Mucosa of descending colon (tissue), 3 donors: ENCODE results near the gene ACOT7. TPM values are rescaled to one million over a fixed set of nuclear protein-coding genes. Genes with fewer than 3 reads are reported as not detected.
"Not testable (repeated sequence)": the region's sequence is repeated elsewhere in the genome, so short reads cannot be mapped to it uniquely, and the experiment has no call there.

Source experiments
- ATAC-seq: fragments of 200-7000 bp; cut with Tn5 transposase; one replicate; pipeline ENCODE4 v1.9.1; 2020; ENCODE audit warnings: mild to moderate bottlenecking, moderate library complexity
- DNase-seq, 3 donors: peaks; one replicate each; pipeline ENCODE4 v3.0.0-alpha.2; 2020
- H3K36me3 ChIP-seq: fragments of 200-600 bp; one replicate; pipeline ENCODE4 v1.8.0; 2021; ENCODE audit warnings: low read depth, mild to moderate bottlenecking
- H3K4me1 ChIP-seq: fragments of 200-600 bp; one replicate; pipeline ENCODE4 v1.8.0; 2021; ENCODE audit warnings: low read depth, mild to moderate bottlenecking
- H3K4me3 ChIP-seq: fragments of 200-600 bp; one replicate; pipeline ENCODE4 v1.8.0; 2021; ENCODE audit warnings: mild to moderate bottlenecking
- H3K9me3 ChIP-seq: fragments of 200-600 bp; one replicate; pipeline ENCODE4 v1.8.0; 2021; ENCODE audit warnings: mild to moderate bottlenecking
- intact Hi-C, 2 donors: fragments of 100-400 bp; cut with DNase I in 1 of 2; cut with micrococcal nuclease in 1 of 2; formaldehyde crosslinking; loops; one replicate each; pipeline versions ENCODE4 v1.11.0 to v1.11.1; 2022; cut with DNase I, micrococcal nuclease
- total RNA-seq, 3 donors: library from RNA; stranded (reverse); fragmentation: NEBNext Ultra II Directional in 2 of 3; extraction: Animal tissue kit (Norgen Biotek cat#: 25700) in 2 of 3; gene quantifications; one replicate each; pipeline versions ENCODE4 v1.2.1 to v1.2.4, GENCODE V29; 2021 to 2023
- TF ChIP-seq, protein P1 (sequence below): fragments of 200-600 bp; IDR thresholded peaks from one replicate; pipeline ENCODE4 v1.8.0; 2022; ENCODE audit warnings: antibody characterized with exemption, mild to moderate bottlenecking
- donor health status: DM: no; HTN: no; CAD: no; lungs with moderate emphysema.
- donor health status: DM: no; HTN: no; CAD: no.
- donor health status: DM: no; HTN: yes; CAD: no.

The ACOT7 gene
- total RNA-seq, 3 donors from 2014 or later = 37.9 to 60.1 (median 42.7) TPM

- Histone ChIP-seq H3K9me3 (no peaks in the 10 kb centered on the region), H3K36me3 (no peaks in the 10 kb centered on the region), H3K4me1 (no peaks in the 10 kb centered on the region), H3K4me3 (no peak overlapping the region)
- ATAC-seq = peak; percentile 17
- intact Hi-C loops = no loop called here
- peak in 1 of 3 donors; percentile 31 for DNase-seq
- TF ChIP-seq, protein P1, sequence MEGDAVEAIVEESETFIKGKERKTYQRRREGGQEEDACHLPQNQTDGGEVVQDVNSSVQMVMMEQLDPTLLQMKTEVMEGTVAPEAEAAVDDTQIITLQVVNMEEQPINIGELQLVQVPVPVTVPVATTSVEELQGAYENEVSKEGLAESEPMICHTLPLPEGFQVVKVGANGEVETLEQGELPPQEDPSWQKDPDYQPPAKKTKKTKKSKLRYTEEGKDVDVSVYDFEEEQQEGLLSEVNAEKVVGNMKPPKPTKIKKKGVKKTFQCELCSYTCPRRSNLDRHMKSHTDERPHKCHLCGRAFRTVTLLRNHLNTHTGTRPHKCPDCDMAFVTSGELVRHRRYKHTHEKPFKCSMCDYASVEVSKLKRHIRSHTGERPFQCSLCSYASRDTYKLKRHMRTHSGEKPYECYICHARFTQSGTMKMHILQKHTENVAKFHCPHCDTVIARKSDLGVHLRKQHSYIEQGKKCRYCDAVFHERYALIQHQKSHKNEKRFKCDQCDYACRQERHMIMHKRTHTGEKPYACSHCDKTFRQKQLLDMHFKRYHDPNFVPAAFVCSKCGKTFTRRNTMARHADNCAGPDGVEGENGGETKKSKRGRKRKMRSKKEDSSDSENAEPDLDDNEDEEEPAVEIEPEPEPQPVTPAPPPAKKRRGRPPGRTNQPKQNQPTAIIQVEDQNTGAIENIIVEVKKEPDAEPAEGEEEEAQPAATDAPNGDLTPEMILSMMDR = no peak
These were observed 15.3 kb downstream of the ACOT7 start for GRCh38 chr1:6378096-6378746.

- Histone ChIP-seq H3K36me3 (no peaks in the 10 kb centered on the region), H3K9me3 (no peaks in the 10 kb centered on the region), H3K4me1 (no peaks in the 10 kb centered on the region), H3K4me3 (no peak overlapping the region)
- intact Hi-C loops = no loop called here
- ATAC-seq = peak; percentile 88
- TF ChIP-seq, protein P1 = no peak
- DNase-seq = peak in 2 of 3 donors; percentile 45 to 53
These were observed 19.4 kb downstream of the ACOT7 start for GRCh38 chr1:6373961-6374720.

DNA sequence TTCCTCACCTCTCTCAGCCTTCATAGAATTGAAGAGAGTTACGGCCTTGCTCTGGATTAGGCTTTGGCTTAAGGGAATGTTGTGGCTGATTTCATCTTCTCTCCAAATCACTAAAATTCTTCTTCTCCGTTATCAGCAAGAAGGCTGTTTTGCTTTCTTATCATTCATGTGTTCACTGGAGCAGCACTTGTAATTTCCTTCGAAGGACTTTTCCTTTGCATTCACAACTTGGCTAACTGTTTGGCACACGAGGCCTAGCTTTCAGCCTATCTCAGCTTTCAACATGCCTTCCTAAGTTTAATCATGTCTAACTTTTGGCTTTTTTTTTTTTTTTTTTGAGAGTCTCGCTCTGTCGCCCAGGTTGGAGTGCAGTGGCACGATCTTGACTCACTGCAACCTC, 21.3 kb downstream of the ACOT7 start:
- H3K4me3 ChIP-seq, H3K36me3 ChIP-seq, DNase-seq, ATAC-seq, intact Hi-C loops, H3K9me3 ChIP-seq, H3K4me1 ChIP-seq: not testable (repeated sequence)

- intact Hi-C loops = no loop called here
- TF ChIP-seq, protein P1 = no peak
- ATAC-seq = no peak
These were observed 23.6 kb downstream of the ACOT7 start for GRCh38 chr1:6370006-6370405.

DNA sequence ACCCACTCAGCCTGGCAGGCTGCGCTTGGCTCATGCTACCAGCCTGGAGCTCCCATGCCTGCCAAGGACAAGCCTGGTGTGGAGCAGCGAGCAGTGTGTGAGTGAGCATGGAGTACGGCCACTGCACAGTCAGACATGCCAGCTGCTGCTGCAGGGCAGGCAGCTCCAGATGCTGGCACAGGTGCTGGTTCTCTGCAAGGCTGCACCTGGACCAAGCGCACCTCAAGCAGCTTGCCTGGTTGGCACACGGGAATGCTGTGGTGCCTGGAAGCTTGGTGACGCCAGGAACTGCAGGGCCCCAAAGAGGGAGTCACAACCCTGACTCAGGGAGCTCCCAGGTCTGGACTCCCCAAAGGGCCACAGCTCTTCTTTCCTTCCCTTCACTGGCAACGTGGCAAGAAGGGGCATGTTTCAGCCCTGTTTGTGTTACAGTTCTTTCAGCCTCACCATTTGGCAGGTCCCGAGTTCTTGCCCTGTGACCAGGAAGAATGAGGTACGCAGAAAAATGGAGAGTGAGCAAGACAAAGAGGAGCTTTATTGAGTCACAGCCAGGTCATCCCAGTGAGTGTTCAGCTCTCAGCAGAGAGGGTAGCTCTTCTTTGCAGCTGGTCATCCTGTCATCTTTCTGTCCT, 26.1 kb downstream of the ACOT7 start:
- Histone ChIP-seq H3K4me3 (no peak overlapping the region), H3K36me3 (no peaks in the 10 kb centered on the region), H3K4me1 (peaks cover 6% of the 10 kb centered on the region), H3K9me3 (no peaks in the 10 kb centered on the region)
- DNase-seq (peak in 1 of 3 donors; percentile 25), ATAC-seq (no peak)
- TF ChIP-seq, protein P1 = no peak
- intact Hi-C loops = no loop called here

More at GRCh38 chr1:6370006-6370405, 23.6 kb downstream of the ACOT7 start:
- DNase-seq = peak in 2 of 3 donors; percentile 4 to 14
- H3K4me1 ChIP-seq = no peaks in the 10 kb centered on the region
- H3K4me3 ChIP-seq = no peak overlapping the region
- no peaks in the 10 kb centered on the region for H3K9me3 ChIP-seq
- H3K36me3 ChIP-seq = no peaks in the 10 kb centered on the region

GRCh38 chr1:6365047-6365446, 28.5 kb downstream of the ACOT7 start:
- Histone ChIP-seq H3K36me3 (no peaks in the 10 kb centered on the region), H3K4me1 (peaks cover 26% of the 10 kb centered on the region), H3K4me3 (no peak overlapping the region), H3K9me3 (no peaks in the 10 kb centered on the region)
- intact Hi-C loops = no loop called here
- TF ChIP-seq, protein P1 = no peak
- no peak for ATAC-seq
- peak in 2 of 3 donors; percentile 14 to 27 for DNase-seq
